Heart right ventricle (tissue), 16 donors: ENCODE results near the gene ZSWIM8. TPM values are rescaled to one million over a fixed set of nuclear protein-coding genes. Genes with fewer than 3 reads are reported as not detected.

Experiments used
- ATAC-seq, 8 donors: fragments of 200-7000 bp; cut with Tn5 transposase; one replicate each; pipeline ENCODE4 v1.9.1; 2020; ENCODE audit warnings: mild to moderate bottlenecking in 8 of 8, moderate library complexity in 8 of 8, moderate number of reproducible peaks in 1 of 8
- DNase-seq, 2 donors: peaks; one replicate each; pipeline ENCODE4 v3.0.0-alpha.2; 2020
- H3K27ac ChIP-seq, 10 donors: fragments of 200-600 bp; sonication (generic) in 2 of 10; one replicate each; pipeline versions ENCODE4 v1.5.0 to v1.8.0; 2020 to 2022; ENCODE audit warnings: mild to moderate bottlenecking in 3 of 10
- H3K27me3 ChIP-seq, 7 donors: fragments of 200-600 bp; one replicate each; pipeline ENCODE4 v1.8.0; 2021 to 2022; ENCODE audit warnings: mild to moderate bottlenecking in 2 of 7
- H3K36me3 ChIP-seq, 9 donors: fragments of 200-600 bp; sonication (generic) in 1 of 9; one replicate each; pipeline versions ENCODE4 v1.5.0 to v1.8.0; 2020 to 2022; ENCODE audit warnings: mild to moderate bottlenecking in 2 of 9
- H3K4me1 ChIP-seq, 9 donors: fragments of 200-600 bp; sonication (generic) in 1 of 9; one replicate each; pipeline versions ENCODE4 v1.5.0 to v1.8.0; 2020 to 2022; ENCODE audit warnings: mild to moderate bottlenecking in 4 of 9
- H3K4me3 ChIP-seq, 10 donors: fragments of 200-600 bp; sonication (generic) in 2 of 10; one replicate each; pipeline versions ENCODE4 v1.5.0 to v1.8.0; 2020 to 2022; ENCODE audit warnings: mild to moderate bottlenecking in 7 of 10, moderate library complexity in 2 of 10
- H3K9me3 ChIP-seq, 11 donors: fragments of 200-600 bp in 10 of 11; sonication (generic) in 2 of 11; one replicate each; pipeline versions ENCODE4 v1.5.0 to v1.8.0; 2013 to 2022; ENCODE audit warnings: mild to moderate bottlenecking in 2 of 11, control low read depth in 1 of 11, moderate library complexity in 1 of 11
- WGBS, 2 donors: extraction: QIAGEN DNeasy Blood & Tissue Kit; methylation state at CpG; one replicate each; pipeline ENCODE4 v1.1.7; 2013; ENCODE audit warnings: inconsistent platforms in 1 of 2; 5-methylcytosine and 5-hydroxymethylcytosine counted together
- intact Hi-C, 10 donors: fragments of 100-400 bp; cut with DNase I; formaldehyde crosslinking; loops; one replicate each; pipeline versions ENCODE4 v1.11.1 to v1.14.2; 2022
- polyA plus RNA-seq, 2 donors: library from polyadenylated mRNA; stranded (reverse); fragments of 200-250 nt; gene quantifications; one replicate each; pipeline ENCODE4 v1.2.3, GENCODE V29; 2013
- total RNA-seq, 10 donors: library from RNA; stranded (reverse); fragmentation: NEBNext Ultra II Directional in 3 of 10; extraction: Animal tissue kit (Norgen Biotek cat#: 25700) in 3 of 10; gene quantifications; one replicate each; pipeline versions ENCODE4 v1.2.1 to v1.2.4, GENCODE V29; 2021 to 2023
- TF ChIP-seq, protein P1 (sequence below), 9 donors: fragments of 200-600 bp; sonication (generic) in 2 of 9; IDR thresholded peaks; one replicate each; pipeline versions ENCODE4 v1.5.0 to v1.8.0; 2021 to 2022; ENCODE audit warnings: antibody characterized with exemption in 9 of 9, mild to moderate bottlenecking in 5 of 9, moderate library complexity in 1 of 9
- donor health status: Arrhythmogenic right ventricular cardiomyopathy.
- donor health status: ischemic (EF 13 %, LVEDD 7.1; RV severe dilation, severe dysfunction).
- donor health status: healthy with polysubstance abuse.
- donor health status: DM: no; HTN: yes; CAD: no.
- donor health status: DM: no; HTN: no; CAD: no.
- donor health status: ischemic (EF 25% LVEDD 6.9; RV normal size, moderate dysfunction).
- donor health status: ischemic (EF 25% LVEDD 5.7; RV mildly dilated, moderate dysfunction).
- donor health status: healthy.
- donor health status: DM: yes; HTN: yes; CAD: no.
- donor health status: Ischemic cardiomyopathy.
- donor health status: ischemic (EF 35%, LVEDD 5.7; RV mildly dilated, moderate dysfunction).
- donor health status: nonischemic (EF 11% LVEDD 7.7; RV severe dilation, severe dysfunction).
- donor health status: DM: yes; HTN: yes; CAD: no.
- donor health status: PGD.
- donor health status: ischemic (EF 29% LVEDD 5.4; RV normal size, mild dysfunction).
- donor health status: nonischemic (EF 23%, LVEDD 6.1; RV moderate dilation, normal function).

ZSWIM8 gene
- total and polyA plus RNA-seq, 12 donors: 35.2 to 139 (median 47.0) TPM

DNA sequence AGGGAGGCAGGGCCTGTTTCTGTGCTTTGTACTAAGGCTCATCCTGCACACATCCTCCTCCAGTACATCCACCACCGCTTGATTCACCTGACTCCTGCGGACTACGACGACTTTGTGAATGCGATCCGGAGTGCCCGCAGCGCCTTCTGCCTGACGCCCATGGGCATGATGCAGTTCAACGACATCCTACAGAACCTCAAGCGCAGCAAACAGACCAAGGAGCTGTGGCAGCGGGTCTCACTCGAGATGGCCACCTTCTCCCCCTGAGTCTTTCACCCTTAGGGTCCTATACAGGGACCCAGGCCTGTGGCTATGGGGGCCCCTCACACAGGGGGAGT lies 15.8 kb downstream of the ZSWIM8 start:
- H3K27me3 ChIP-seq: no peaks in the 10 kb centered on the region
- H3K4me3 ChIP-seq: no peak overlapping the region
- no peak overlapping the region for H3K27ac ChIP-seq
- intact Hi-C loops: no loop called here
- H3K4me1 ChIP-seq: no peaks in the 10 kb centered on the region
- no peaks in the 10 kb centered on the region for H3K9me3 ChIP-seq
- no peak for DNase-seq
- TF ChIP-seq, protein P1, sequence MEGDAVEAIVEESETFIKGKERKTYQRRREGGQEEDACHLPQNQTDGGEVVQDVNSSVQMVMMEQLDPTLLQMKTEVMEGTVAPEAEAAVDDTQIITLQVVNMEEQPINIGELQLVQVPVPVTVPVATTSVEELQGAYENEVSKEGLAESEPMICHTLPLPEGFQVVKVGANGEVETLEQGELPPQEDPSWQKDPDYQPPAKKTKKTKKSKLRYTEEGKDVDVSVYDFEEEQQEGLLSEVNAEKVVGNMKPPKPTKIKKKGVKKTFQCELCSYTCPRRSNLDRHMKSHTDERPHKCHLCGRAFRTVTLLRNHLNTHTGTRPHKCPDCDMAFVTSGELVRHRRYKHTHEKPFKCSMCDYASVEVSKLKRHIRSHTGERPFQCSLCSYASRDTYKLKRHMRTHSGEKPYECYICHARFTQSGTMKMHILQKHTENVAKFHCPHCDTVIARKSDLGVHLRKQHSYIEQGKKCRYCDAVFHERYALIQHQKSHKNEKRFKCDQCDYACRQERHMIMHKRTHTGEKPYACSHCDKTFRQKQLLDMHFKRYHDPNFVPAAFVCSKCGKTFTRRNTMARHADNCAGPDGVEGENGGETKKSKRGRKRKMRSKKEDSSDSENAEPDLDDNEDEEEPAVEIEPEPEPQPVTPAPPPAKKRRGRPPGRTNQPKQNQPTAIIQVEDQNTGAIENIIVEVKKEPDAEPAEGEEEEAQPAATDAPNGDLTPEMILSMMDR (IDR thresholded peaks at IDR 0.05): no peak
- WGBS, 2 donors: 93 to 97% methylated on average over 13 of the region's 13 CpGs
- peak in 1 of 8 donors; percentile 4 for ATAC-seq
- peaks cover 0 to 100% (median 80%) of the 10 kb centered on the region in 9 donors for H3K36me3 ChIP-seq

- no peak for DNase-seq
- no peaks in the 10 kb centered on the region for H3K27me3 ChIP-seq
- no peak overlapping the region for H3K27ac ChIP-seq
- 85 to 89% methylated on average over 11 of the region's 11 CpGs for WGBS, 2 donors
- intact Hi-C loops: no loop called here
- H3K4me3 ChIP-seq: no peak overlapping the region
- no peak for ATAC-seq
- TF ChIP-seq, protein P1 (IDR thresholded peaks at IDR 0.05): no peak
- peaks cover 0 to 12% (median 7%) of the 10 kb centered on the region in 9 donors for H3K4me1 ChIP-seq
- peaks cover 0 to 100% (median 80%) of the 10 kb centered on the region in 9 donors for H3K36me3 ChIP-seq
- no peaks in the 10 kb centered on the region for H3K9me3 ChIP-seq
Measured at GRCh38 chr10:73802276-73802991, 17.0 kb downstream of the ZSWIM8 start.

DNA sequence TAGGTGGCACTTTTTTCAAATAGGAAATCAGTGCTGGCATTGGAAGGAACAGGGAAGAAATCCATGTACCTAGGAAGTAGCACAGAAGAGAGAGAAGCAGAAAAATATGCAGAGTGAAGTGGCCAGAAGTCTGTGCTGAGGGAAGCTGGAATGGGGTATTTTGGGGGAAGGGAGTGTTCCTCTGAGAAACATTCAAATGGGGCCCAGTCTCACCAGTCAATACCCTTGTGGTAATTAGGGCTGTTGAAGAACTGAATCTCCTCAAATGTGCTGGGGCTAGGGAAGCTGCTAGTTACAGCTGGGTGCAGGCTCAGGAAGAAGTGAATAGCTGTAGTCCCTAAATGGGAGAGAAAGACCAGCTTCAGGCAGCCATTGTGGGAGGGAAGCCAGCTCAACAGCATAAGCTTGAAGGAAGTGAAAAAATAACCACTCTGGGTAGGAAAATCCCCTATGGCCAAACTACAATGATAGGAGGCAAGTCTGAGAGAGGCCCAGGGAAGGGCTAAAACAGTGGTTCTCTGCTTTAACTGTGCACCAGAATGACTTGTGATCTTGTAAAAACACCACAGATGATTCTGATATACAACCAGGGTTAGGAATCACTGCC lies 18.4 kb downstream of the ZSWIM8 start:
- TF ChIP-seq, protein P1 (IDR thresholded peaks at IDR 0.05): no peak
- peaks cover 0 to 100% (median 81%) of the 10 kb centered on the region in 9 donors for H3K36me3 ChIP-seq
- intact Hi-C loops: no loop called here
- peak overlapping the region in 1 of 10 donors; percentile 32 for H3K27ac ChIP-seq
- ATAC-seq (no peak), DNase-seq (no peak)
- peaks cover 0 to 21% (median 7%) of the 10 kb centered on the region in 9 donors for H3K4me1 ChIP-seq
- H3K27me3 ChIP-seq: no peaks in the 10 kb centered on the region
- no peaks in the 10 kb centered on the region for H3K9me3 ChIP-seq
- H3K4me3 ChIP-seq: no peak overlapping the region

DNA sequence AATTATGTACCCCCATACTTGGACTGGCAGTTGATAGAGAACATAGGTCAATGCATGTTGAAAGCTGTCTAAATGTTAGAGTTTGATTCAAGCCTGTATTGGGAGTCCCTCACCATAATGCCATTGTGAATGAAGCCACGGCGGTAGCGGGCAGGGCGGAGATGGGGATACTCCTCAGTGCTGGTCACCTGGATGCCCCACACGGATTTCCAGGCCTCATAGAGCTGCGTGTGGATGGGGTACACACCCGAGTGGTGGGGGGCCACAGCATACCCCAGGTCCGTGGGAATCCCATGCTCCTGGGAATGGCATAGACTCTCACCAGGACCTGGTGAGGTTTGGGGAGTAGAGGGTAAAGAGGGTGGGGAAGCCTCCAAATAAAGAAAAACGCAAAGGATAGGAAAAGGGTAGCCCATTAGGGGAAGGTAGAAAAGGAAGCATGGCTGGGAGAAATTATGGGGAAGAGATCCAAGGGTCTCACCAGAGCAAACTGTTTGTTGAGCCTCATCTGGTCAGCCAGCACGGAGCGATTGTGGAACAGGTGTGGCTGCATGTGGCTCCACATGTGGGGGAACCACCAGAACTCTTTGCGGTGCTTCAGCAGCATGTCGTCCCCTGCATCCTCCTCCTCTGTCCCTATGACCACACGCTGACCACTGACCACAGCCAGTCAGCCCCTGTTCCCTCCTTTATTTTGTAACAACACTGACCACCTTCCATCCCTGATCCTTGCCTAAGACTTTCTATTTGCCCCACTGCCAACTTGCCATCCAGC lies 21.0 kb downstream of the ZSWIM8 start:
- H3K4me1 ChIP-seq: peaks cover 0 to 42% (median 22%) of the 10 kb centered on the region in 9 donors
- peaks cover 0 to 85% (median 71%) of the 10 kb centered on the region in 9 donors for H3K36me3 ChIP-seq
- TF ChIP-seq, protein P1 (IDR thresholded peaks at IDR 0.05): no peak
- no peak for DNase-seq
- H3K4me3 ChIP-seq: no peak overlapping the region
- H3K27me3 ChIP-seq: no peaks in the 10 kb centered on the region
- no peaks in the 10 kb centered on the region for H3K9me3 ChIP-seq
- H3K27ac ChIP-seq: no peak overlapping the region
- no peak for ATAC-seq
- 95 to 96% methylated on average over 14 of the region's 14 CpGs for WGBS, 2 donors
- intact Hi-C loops: no loop called here
